ENCODE results near the gene ZNF346.

The ZNF346 gene

DNA sequence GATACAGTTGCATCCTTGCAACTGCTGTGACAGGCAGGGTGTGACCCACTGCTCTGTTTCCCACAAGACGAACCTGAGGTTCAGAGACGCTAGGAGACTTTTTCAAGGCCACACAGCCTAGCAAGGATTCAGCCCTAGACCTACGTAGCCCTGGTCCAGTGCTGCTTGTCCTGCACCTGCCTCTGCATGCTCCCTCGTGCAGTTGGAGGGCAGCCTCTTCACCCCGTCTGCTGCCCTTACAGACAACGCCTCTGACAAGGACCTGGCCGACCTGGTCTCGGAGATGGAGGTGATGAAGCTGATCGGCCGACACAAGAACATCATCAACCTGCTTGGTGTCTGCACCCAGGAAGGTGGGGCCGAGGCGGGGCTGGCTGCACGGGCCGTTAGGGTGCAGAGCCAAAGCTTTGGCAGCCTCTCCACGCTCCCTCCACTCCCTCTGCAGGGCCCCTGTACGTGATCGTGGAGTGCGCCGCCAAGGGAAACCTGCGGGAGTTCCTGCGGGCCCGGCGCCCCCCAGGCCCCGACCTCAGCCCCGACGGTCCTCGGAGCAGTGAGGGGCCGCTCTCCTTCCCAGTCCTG is 72.7 kb downstream of the ZNF346 start:
- H3K27ac ChIP-seq = peak overlapping the region in 3 of 11 experiments; percentile 21 to 29 (median 25); a peak in 4 of 22 replicates
- peak overlapping the region in 9 of 11 experiments; percentile 24 to 72 (median 55); a peak in 15 of 22 replicates for H3K4me2 ChIP-seq
- H3K9ac ChIP-seq = peak overlapping the region in 1 of 11 experiments; percentile 18; a peak in 1 of 22 replicates
- no peak for TF ChIP-seq Cebpa-rat (IDR thresholded peaks at IDR 0.05)
- H3K4me3 ChIP-seq = no peak overlapping the region
- H3K36me3 ChIP-seq = no peaks in the 10 kb centered on the region
- peaks cover 0 to 23% (median 0%) of the 10 kb centered on the region in 11 experiments; a peak in 3 of 22 replicates for H4K20me1 ChIP-seq
- H3K9me3 ChIP-seq (replicated peaks in 1 of 11) = no peaks in the 10 kb centered on the region
- peaks cover 4 to 44% (median 39%) of the 10 kb centered on the region in 10 experiments; a peak in 18 of 20 replicates for H3K4me1 ChIP-seq
- peaks cover 0 to 6% (median 0%) of the 10 kb centered on the region in 11 experiments; a peak in 2 of 22 replicates for H3K27me3 ChIP-seq

- H3K9me3 ChIP-seq (replicated peaks in 1 of 11) = no peaks in the 10 kb centered on the region
Observed at GRCh38 chr5:177096162-177097015, 73.9 kb downstream of the ZNF346 start.

DNA sequence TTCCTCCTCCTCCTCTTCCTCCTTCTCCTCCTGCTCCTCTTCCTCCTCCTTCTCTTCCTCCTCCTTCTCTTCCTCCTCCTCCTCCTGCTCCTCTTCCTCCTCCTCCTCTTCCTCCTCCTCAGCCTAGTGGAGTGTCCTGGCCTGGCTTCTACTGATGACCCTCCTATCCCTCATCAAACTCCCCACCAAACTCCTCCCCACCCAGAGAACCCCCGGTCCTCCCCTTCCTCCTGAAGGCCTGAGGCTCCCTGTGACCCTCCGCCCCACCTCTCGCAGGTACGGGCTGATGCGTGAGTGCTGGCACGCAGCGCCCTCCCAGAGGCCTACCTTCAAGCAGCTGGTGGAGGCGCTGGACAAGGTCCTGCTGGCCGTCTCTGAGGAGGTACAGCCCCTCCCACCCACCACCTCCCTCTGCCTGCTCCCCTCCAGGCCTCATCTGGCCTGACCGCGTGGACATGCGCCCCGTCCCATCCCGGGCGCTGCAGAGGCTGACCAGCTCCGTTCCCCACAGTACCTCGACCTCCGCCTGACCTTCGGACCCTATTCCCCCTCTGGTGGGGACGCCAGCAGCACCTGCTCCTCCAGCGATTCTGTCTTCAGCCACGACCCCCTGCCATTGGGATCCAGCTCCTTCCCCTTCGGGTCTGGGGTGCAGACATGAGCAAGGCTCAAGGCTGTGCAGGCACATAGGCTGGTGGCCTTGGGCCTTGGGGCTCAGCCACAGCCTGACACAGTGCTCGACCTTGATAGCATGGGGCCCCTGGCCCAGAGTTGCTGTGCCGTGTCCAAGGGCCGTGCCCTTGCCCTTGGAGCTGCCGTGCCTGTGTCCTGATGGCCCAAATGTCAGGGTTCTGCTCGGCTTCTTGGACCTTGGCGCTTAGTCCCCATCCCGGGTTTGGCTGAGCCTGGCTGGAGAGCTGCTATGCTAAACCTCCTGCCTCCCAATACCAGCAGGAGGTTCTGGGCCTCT is 74.8 kb downstream of the ZNF346 start:
- TF ChIP-seq Cebpa-rat (IDR thresholded peaks at IDR 0.05) = no peak
- Histone ChIP-seq H3K4me1 (peaks cover 4 to 47% (median 42%) of the 10 kb centered on the region in 10 experiments; a peak in 18 of 20 replicates), H3K27ac (0 out of 22 replicates have a peak overlapping the region, but pooled peaks of 1 of the 11 experiments have one; percentile 40), H3K9me3 (replicated peaks in 1 of 11) (no peaks in the 10 kb centered on the region), H3K9ac (no peak overlapping the region), H4K20me1 (peaks cover 0 to 9% (median 0%) of the 10 kb centered on the region in 11 experiments; a peak in 1 of 22 replicates), H3K36me3 (no peaks in the 10 kb centered on the region), H3K4me3 (no peak overlapping the region), H3K27me3 (peaks cover 0 to 6% (median 0%) of the 10 kb centered on the region in 11 experiments; a peak in 2 of 22 replicates), H3K4me2 (peak overlapping the region in 1 of 11 experiments; percentile 85; a peak in 1 of 22 replicates)

More at GRCh38 chr5:177096162-177097015, 73.9 kb downstream of the ZNF346 start:
- Histone ChIP-seq H3K27ac (no peak overlapping the region), H3K27me3 (peaks cover 0 to 6% (median 0%) of the 10 kb centered on the region in 11 experiments; a peak in 2 of 22 replicates), H3K9ac (no peak overlapping the region), H3K4me2 (no peak overlapping the region), H3K4me1 (peaks cover 4 to 47% (median 42%) of the 10 kb centered on the region in 10 experiments; a peak in 18 of 20 replicates), H4K20me1 (peaks cover 0 to 12% (median 0%) of the 10 kb centered on the region in 11 experiments; a peak in 2 of 22 replicates), H3K36me3 (no peaks in the 10 kb centered on the region), H3K4me3 (no peak overlapping the region)
- no peak for TF ChIP-seq Cebpa-rat (IDR thresholded peaks at IDR 0.05)

DNA sequence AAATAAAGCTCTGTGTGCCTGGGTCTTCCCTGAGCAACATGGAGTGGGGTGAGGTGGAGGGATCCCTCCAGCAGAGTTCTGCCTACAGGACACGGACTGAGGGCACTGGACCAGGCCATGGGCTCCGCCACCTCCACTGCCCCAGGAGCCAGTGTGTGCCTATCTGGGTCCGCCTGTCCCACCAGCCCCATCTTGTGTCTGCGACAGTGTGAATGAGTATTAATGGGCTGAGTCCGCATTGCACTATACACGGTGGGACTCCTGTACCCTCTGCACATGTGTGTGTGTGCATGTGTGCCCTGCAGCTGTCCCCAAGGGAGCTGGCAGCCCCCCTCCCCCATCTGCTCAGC is 75.6 kb downstream of the ZNF346 start:
- Histone ChIP-seq H3K4me1 (peaks cover 4 to 47% (median 42%) of the 10 kb centered on the region in 10 experiments; a peak in 18 of 20 replicates), H3K36me3 (no peaks in the 10 kb centered on the region), H3K27ac (peak overlapping the region in 2 of 11 experiments; percentile 35 to 40; a peak in 1 of 22 replicates), H3K27me3 (peaks cover 0 to 6% (median 0%) of the 10 kb centered on the region in 11 experiments; a peak in 2 of 22 replicates), H3K9me3 (replicated peaks in 1 of 11) (no peaks in the 10 kb centered on the region), H3K9ac (peak overlapping the region in 2 of 11 experiments; percentile 43 to 54; a peak in 4 of 22 replicates), H4K20me1 (peaks cover 0 to 9% (median 0%) of the 10 kb centered on the region in 11 experiments; a peak in 1 of 22 replicates), H3K4me3 (no peak overlapping the region), H3K4me2 (peak overlapping the region in 10 of 11 experiments; percentile 15 to 88 (median 80); a peak in 18 of 22 replicates)
- no peak for TF ChIP-seq Cebpa-rat (IDR thresholded peaks at IDR 0.05)

GRCh38 chr5:177098470-177099141 is 76.1 kb downstream of the ZNF346 start:
- Histone ChIP-seq H3K27me3 (peaks cover 0 to 6% (median 0%) of the 10 kb centered on the region in 11 experiments; a peak in 2 of 22 replicates), H3K9ac (peak overlapping the region in 4 of 11 experiments; percentile 26 to 54 (median 46); a peak in 7 of 22 replicates), H3K9me3 (replicated peaks in 1 of 11) (no peaks in the 10 kb centered on the region), H3K4me3 (no peak overlapping the region), H3K4me1 (peaks cover 4 to 47% (median 42%) of the 10 kb centered on the region in 10 experiments; a peak in 18 of 20 replicates), H4K20me1 (peaks cover 0 to 9% (median 0%) of the 10 kb centered on the region in 11 experiments; a peak in 1 of 22 replicates), H3K4me2 (peak overlapping the region; percentile 15 to 88 (median 80); a peak in 18 of 22 replicates), H3K36me3 (no peaks in the 10 kb centered on the region), H3K27ac (peak overlapping the region in 2 of 11 experiments; percentile 35 to 40; a peak in 2 of 22 replicates)
- TF ChIP-seq Cebpa-rat (IDR thresholded peaks at IDR 0.05) = no peak

- H3K9ac ChIP-seq = 0 out of 22 replicates have a peak overlapping the region, but pooled peaks of 1 of the 11 experiments have one; percentile 18
- peaks cover 0 to 6% (median 0%) of the 10 kb centered on the region in 11 experiments; a peak in 2 of 22 replicates for H3K27me3 ChIP-seq
- TF ChIP-seq Cebpa-rat (IDR thresholded peaks at IDR 0.05) = no peak
- peaks cover 0 to 9% (median 0%) of the 10 kb centered on the region in 11 experiments; a peak in 1 of 22 replicates for H4K20me1 ChIP-seq
- H3K36me3 ChIP-seq = no peaks in the 10 kb centered on the region
- H3K4me1 ChIP-seq = peaks cover 4 to 43% (median 37%) of the 10 kb centered on the region in 10 experiments; a peak in 18 of 20 replicates
- no peaks in the 10 kb centered on the region for H3K9me3 ChIP-seq (replicated peaks in 1 of 11)
- H3K27ac ChIP-seq = no peak overlapping the region
- H3K4me3 ChIP-seq = no peak overlapping the region
- H3K4me2 ChIP-seq = peak overlapping the region; percentile 9 to 88 (median 80); a peak in 20 of 22 replicates
Observed at GRCh38 chr5:177099422-177100093, 77.1 kb downstream of the ZNF346 start.

GRCh38 chr5:177100714-177101121 is 78.2 kb downstream of the ZNF346 start:
- peaks cover 0 to 2% (median 0%) of the 10 kb centered on the region in 11 experiments; a peak in 1 of 22 replicates for H4K20me1 ChIP-seq
- H3K4me1 ChIP-seq = peaks cover 4 to 33% (median 27%) of the 10 kb centered on the region in 10 experiments; a peak in 17 of 20 replicates
- no peak overlapping the region for H3K4me3 ChIP-seq
- peak overlapping the region in 6 of 11 experiments; percentile 9 to 85 (median 57); a peak in 8 of 22 replicates for H3K4me2 ChIP-seq
- no peaks in the 10 kb centered on the region for H3K9me3 ChIP-seq (replicated peaks in 1 of 11)
- H3K27ac ChIP-seq = no peak overlapping the region
- peaks cover 0 to 6% (median 0%) of the 10 kb centered on the region in 11 experiments; a peak in 2 of 22 replicates for H3K27me3 ChIP-seq
- H3K9ac ChIP-seq = no peak overlapping the region
- no peak for TF ChIP-seq Cebpa-rat (IDR thresholded peaks at IDR 0.05)
- no peaks in the 10 kb centered on the region for H3K36me3 ChIP-seq

Data from BLaER1 treated with 17β-estradiol and CSF1 and Interleukin-3, amounts not matched to agents 10 nM and 100 nM (cell line).